WTC11 (cell line): Measurements from ENCODE around the gene TAPT1. TPM values are rescaled to one million over a fixed set of nuclear protein-coding genes. Genes with fewer than 3 reads are reported as not detected.

Experiments used
- ATAC-seq: fragments of 200-7000 bp; cut with Tn5 transposase; 2 replicates; pipeline ENCODE4 v1.10.0; 2021; ENCODE audit warnings: mild to moderate bottlenecking, moderate library complexity
- CTCF ChIA-PET: fragments of 300-600 bp; sonication (Branson Sonifier 250); formaldehyde crosslinking; loops from one replicate; lab custom pipeline; 2021; ENCODE audit warnings: antibody characterized with exemption; lab: Charles Lee
- POLR2A ChIA-PET: fragments of 350-600 bp; sonication (Branson Sonifier 250); formaldehyde crosslinking; loops from one replicate; lab custom pipeline; 2021; ENCODE audit warnings: antibody characterized with exemption; lab: Charles Lee
- DNase-seq: peaks from one replicate; pipeline ENCODE4 v3.0.0; 2021; ENCODE audit warnings: low spot score
- H3K27ac Mint-ChIP-seq: 2 replicates; pipeline ENCODE4 v1.8.0; 2021; ENCODE audit warnings: mixed read lengths
- H3K27me3 Mint-ChIP-seq: 2 replicates; pipeline ENCODE4 v1.8.0; 2021; ENCODE audit warnings: low read depth, mild to moderate bottlenecking, moderate library complexity, mixed read lengths
- H3K36me3 Mint-ChIP-seq: 2 replicates; pipeline ENCODE4 v1.8.0; 2021; ENCODE audit warnings: mixed read lengths
- H3K4me1 Mint-ChIP-seq: 2 replicates; pipeline ENCODE4 v1.8.0; 2022; ENCODE audit warnings: mixed read lengths
- H3K4me3 Mint-ChIP-seq: 2 replicates; pipeline ENCODE4 v1.8.0; 2021; ENCODE audit warnings: mild to moderate bottlenecking, moderate library complexity, mixed read lengths
- H3K9me3 Mint-ChIP-seq: 2 replicates; pipeline ENCODE4 v1.8.0; 2021; ENCODE audit warnings: mixed read lengths
- AFF4 ChIP-seq: sonication (generic); formaldehyde crosslinking; IDR thresholded peaks from 2 replicates; pipeline ENCODE4 v1.8.1; 2023; ENCODE audit warnings: mild to moderate bottlenecking, missing genetic modification reagents, borderline replicate concordance
- AR ChIP-seq: fragments of 250-450 bp; sonication (Bioruptor Pico); IDR thresholded peaks from 2 replicates; pipeline ENCODE4 v1.9.0; 2021; ENCODE audit warnings: mild to moderate bottlenecking
- ATF2 ChIP-seq: sonication (generic); formaldehyde crosslinking; IDR thresholded peaks from 2 replicates; pipeline ENCODE4 v1.8.1; 2022; ENCODE audit warnings: low read depth, missing genetic modification reagents, borderline replicate concordance
- ESRRA ChIP-seq: sonication (generic); formaldehyde crosslinking; IDR thresholded peaks from 2 replicates; pipeline ENCODE4 v1.8.1; 2022; ENCODE audit warnings: mild to moderate bottlenecking, missing genetic modification reagents, borderline replicate concordance
- ETV6 ChIP-seq: sonication (generic); formaldehyde crosslinking; IDR thresholded peaks from 2 replicates; pipeline ENCODE4 v1.8.1; 2022; ENCODE audit warnings: mild to moderate bottlenecking, missing genetic modification reagents
- FOXK1 ChIP-seq: sonication (generic); formaldehyde crosslinking; IDR thresholded peaks from 2 replicates; pipeline ENCODE4 v1.8.0; 2022; ENCODE audit warnings: mild to moderate bottlenecking, moderate library complexity, missing genetic modification reagents
- GRHL2 ChIP-seq: fragments of 250-450 bp; sonication (Bioruptor Pico); IDR thresholded peaks from 2 replicates; pipeline ENCODE4 v1.8.0; 2022; ENCODE audit warnings: mild to moderate bottlenecking, moderate library complexity; ENCODE audit not compliant: insufficient replicate concordance, severe bottlenecking
- HMGA2 ChIP-seq: fragments of 250-450 bp; sonication (Bioruptor Pico); IDR thresholded peaks from 2 replicates; pipeline ENCODE4 v1.4.0; 2021; ENCODE audit warnings: mild to moderate bottlenecking, moderate library complexity
- JAZF1 ChIP-seq: fragments of 250-450 bp; sonication (Bioruptor Pico); IDR thresholded peaks from 2 replicates; pipeline ENCODE4 v1.9.0; 2021; ENCODE audit warnings: moderate library complexity, mild to moderate bottlenecking, inconsistent platforms
- KAT7 ChIP-seq: sonication (generic); formaldehyde crosslinking; IDR thresholded peaks from 2 replicates; pipeline ENCODE4 v1.8.1; 2023; ENCODE audit warnings: missing genetic modification reagents, mild to moderate bottlenecking, borderline replicate concordance
- NFATC4 ChIP-seq: fragments of 250-450 bp; sonication (Bioruptor Pico); IDR thresholded peaks from 2 replicates; pipeline ENCODE4 v1.9.0; 2021; ENCODE audit warnings: mild to moderate bottlenecking
- RELA ChIP-seq: sonication (generic); formaldehyde crosslinking; IDR thresholded peaks from 2 replicates; pipeline ENCODE4 v1.8.1; 2022; ENCODE audit warnings: missing genetic modification reagents, mild to moderate bottlenecking, borderline replicate concordance
- RORB ChIP-seq: fragments of 250-450 bp; sonication (Bioruptor Pico); IDR thresholded peaks from 2 replicates; pipeline ENCODE4 v1.9.0; 2021; ENCODE audit warnings: mild to moderate bottlenecking
- USF1 ChIP-seq: sonication (generic); formaldehyde crosslinking; IDR thresholded peaks from 2 replicates; pipeline ENCODE4 v1.8.0; 2022; ENCODE audit warnings: mild to moderate bottlenecking, missing genetic modification reagents
- ZNF281 ChIP-seq: sonication (generic); formaldehyde crosslinking; IDR thresholded peaks from 2 replicates; pipeline ENCODE4 v1.8.0; 2023; ENCODE audit warnings: mild to moderate bottlenecking, missing genetic modification reagents
- ZNF416 ChIP-seq: fragments of 250-450 bp; sonication (Bioruptor Pico); IDR thresholded peaks from 2 replicates; pipeline ENCODE4 v1.9.0; 2021; ENCODE audit warnings: mild to moderate bottlenecking, inconsistent platforms
- total RNA-seq: library from RNA; stranded (reverse); gene quantifications from 3 replicates; pipeline ENCODE4 v1.2.3, GENCODE V29; 2021
- TF ChIP-seq, protein P1 (sequence below): sonication (generic); formaldehyde crosslinking; IDR thresholded peaks from 2 replicates; pipeline ENCODE4 v1.8.1; 2022; ENCODE audit warnings: mild to moderate bottlenecking, moderate library complexity, missing genetic modification reagents

The TAPT1 gene
- total RNA-seq, 1 experiment from 2014 or later, result 12.4 TPM

DNA sequence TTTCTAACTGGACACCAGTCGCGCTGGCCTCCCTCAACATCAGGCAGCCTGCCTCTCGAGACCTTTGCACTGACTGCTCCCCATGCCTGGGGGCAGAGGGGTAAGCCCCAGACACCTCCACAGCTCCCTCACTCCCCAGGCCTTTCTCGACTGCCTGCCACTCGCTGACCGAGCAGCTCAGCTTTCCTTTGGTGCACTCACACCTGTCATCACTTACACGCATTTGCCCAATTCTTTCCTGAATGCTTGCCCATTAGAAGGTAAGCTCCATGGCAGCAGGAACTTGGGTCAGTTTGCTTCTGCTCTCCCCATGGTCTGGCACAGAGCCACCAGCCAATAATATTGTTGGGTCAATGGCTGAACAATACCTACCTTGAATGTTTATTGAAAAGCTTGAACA, 110.3 kb downstream of the TAPT1 start (continued):
- TF ChIP-seq KAT7 (CRISPR knock-in tag) (no peak), RELA (CRISPR knock-in tag) (no peak)
- TF ChIP-seq, all 79 proteins: peak for 0

GRCh38 chr4:16114546-16114945, 111.7 kb downstream of the TAPT1 start:
- TF ChIP-seq, protein P1, sequence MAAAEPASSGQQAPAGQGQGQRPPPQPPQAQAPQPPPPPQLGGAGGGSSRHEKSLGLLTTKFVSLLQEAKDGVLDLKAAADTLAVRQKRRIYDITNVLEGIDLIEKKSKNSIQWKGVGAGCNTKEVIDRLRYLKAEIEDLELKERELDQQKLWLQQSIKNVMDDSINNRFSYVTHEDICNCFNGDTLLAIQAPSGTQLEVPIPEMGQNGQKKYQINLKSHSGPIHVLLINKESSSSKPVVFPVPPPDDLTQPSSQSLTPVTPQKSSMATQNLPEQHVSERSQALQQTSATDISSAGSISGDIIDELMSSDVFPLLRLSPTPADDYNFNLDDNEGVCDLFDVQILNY (CRISPR knock-in tag), result no peak
- TF ChIP-seq NFATC4 (no peak), HMGA2 (CRISPR knock-in tag) (no peak), ZNF416 (no peak), JAZF1 (CRISPR knock-in tag) (no peak), AFF4 (CRISPR knock-in tag) (no peak), ZNF281 (CRISPR knock-in tag) (no peak), GRHL2 (no peak), ESRRA (no peak), FOXK1 (CRISPR knock-in tag) (no peak), USF1 (no peak), ATF2 (no peak), AR (no peak), RORB (CRISPR knock-in tag) (no peak), ETV6 (no peak)
- Mint-ChIP-seq H3K9me3 (no peaks in the 10 kb centered on the region), H3K4me1 (no peaks in the 10 kb centered on the region), H3K36me3 (no peaks in the 10 kb centered on the region), H3K4me3 (no peak overlapping the region), H3K27ac (no peak overlapping the region), H3K27me3 (no peaks in the 10 kb centered on the region; the same call in 1 of the 2 replicates)
- ATAC-seq (no peak), DNase-seq (no peak)
- POLR2A ChIA-PET, result no interaction called here
- CTCF ChIA-PET, result no interaction called here
